Measurements from ENCODE around the gene PPARGC1A.

DNA sequence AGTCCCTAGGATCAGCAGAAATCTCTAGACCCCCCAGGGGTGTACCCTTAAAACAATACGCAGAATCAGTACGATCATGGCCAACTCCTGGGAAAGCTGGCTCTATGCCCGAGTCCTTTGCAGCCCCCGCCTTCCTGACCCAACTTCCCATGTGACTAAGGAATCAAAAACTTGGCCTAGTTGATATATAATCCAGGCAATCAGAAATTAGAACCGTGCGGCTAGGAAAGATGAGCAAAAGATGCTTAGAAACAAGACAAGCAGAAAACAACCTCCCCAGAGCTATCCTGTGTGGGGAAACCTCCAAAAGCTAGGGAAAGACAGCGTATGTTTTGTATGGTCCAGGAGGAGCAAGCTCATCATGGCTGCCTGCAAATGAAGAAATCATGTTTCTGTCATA is 110.0 kb downstream of the PPARGC1A start:
- TF ChIP-seq EZH2phosphoT487 (IDR thresholded peaks at IDR 0.05; ENCODE audit: low read depth, severe bottlenecking, unreplicated experiment) (no peak), EZH2 (IDR thresholded peaks at IDR 0.05; ENCODE audit: borderline replicate concordance) (no peak)
- TF ChIP-seq, protein P1, sequence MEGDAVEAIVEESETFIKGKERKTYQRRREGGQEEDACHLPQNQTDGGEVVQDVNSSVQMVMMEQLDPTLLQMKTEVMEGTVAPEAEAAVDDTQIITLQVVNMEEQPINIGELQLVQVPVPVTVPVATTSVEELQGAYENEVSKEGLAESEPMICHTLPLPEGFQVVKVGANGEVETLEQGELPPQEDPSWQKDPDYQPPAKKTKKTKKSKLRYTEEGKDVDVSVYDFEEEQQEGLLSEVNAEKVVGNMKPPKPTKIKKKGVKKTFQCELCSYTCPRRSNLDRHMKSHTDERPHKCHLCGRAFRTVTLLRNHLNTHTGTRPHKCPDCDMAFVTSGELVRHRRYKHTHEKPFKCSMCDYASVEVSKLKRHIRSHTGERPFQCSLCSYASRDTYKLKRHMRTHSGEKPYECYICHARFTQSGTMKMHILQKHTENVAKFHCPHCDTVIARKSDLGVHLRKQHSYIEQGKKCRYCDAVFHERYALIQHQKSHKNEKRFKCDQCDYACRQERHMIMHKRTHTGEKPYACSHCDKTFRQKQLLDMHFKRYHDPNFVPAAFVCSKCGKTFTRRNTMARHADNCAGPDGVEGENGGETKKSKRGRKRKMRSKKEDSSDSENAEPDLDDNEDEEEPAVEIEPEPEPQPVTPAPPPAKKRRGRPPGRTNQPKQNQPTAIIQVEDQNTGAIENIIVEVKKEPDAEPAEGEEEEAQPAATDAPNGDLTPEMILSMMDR (IDR thresholded peaks at IDR 0.05; ENCODE audit: poor library complexity): no peak
